CD4-positive, CD25-positive, alpha-beta regulatory T cell (primary cell): Measurements from ENCODE around the gene AKT1. TPM values are rescaled to one million over a fixed set of nuclear protein-coding genes. Genes with fewer than 3 reads are reported as not detected.

Experiments used
- ATAC-seq, 2 donors: fragments of 150-1000 bp; cut with Tn5 transposase; one replicate each; pipeline ENCODE4 v1.10.0; 2021; ENCODE audit warnings: low read depth in 2 of 2, moderate number of reproducible peaks in 2 of 2, moderate library complexity in 1 of 2
- DNase-seq, 3 donors: peaks; one replicate each; pipeline versions ENCODE4 v3.0.0 to v3.0.0-alpha.2; 2012 to 2022; ENCODE audit warnings: mixed read lengths in 1 of 3
- H3K27ac ChIP-seq: one replicate; pipeline ENCODE4 v1.7.0; 2013; ENCODE audit warnings: mild to moderate bottlenecking, low read length; ENCODE audit not compliant: insufficient read depth, poor library complexity, severe bottlenecking
- H3K27me3 ChIP-seq: one replicate; pipeline ENCODE4 v1.7.0; 2013; ENCODE audit warnings: low read length; ENCODE audit not compliant: control insufficient read depth, insufficient read depth
- H3K36me3 ChIP-seq: one replicate; pipeline ENCODE4 v1.7.0; 2013; ENCODE audit warnings: mild to moderate bottlenecking, low read length, moderate library complexity; ENCODE audit not compliant: control insufficient read depth, insufficient read depth
- H3K4me1 ChIP-seq: 2 replicates; pipeline ENCODE4 v1.7.0; 2013; ENCODE audit warnings: mild to moderate bottlenecking, low read length; ENCODE audit not compliant: insufficient read depth, control insufficient read depth, poor library complexity, severe bottlenecking
- H3K4me3 ChIP-seq: one replicate; pipeline ENCODE4 v1.7.0; 2013; ENCODE audit warnings: low read depth, mild to moderate bottlenecking, low read length, moderate library complexity
- H3K9me3 ChIP-seq, 2 experiments: 1 replicate in 1 of 2; 2 replicates in 1 of 2; pipeline ENCODE4 v1.7.0; 2013; ENCODE audit warnings: low read length in 2 of 2, mild to moderate bottlenecking in 1 of 2, moderate library complexity in 1 of 2; ENCODE audit not compliant: control insufficient read depth in 2 of 2
- H3K27ac Mint-ChIP-seq, 3 donors: one replicate each; pipeline ENCODE4 v1.8.0; 2020 to 2022; ENCODE audit warnings: mild to moderate bottlenecking in 3 of 3, mixed read lengths in 3 of 3, moderate library complexity in 2 of 3
- H3K27me3 Mint-ChIP-seq: one replicate; pipeline ENCODE4 v1.8.0; 2022; ENCODE audit warnings: mild to moderate bottlenecking, mixed read lengths
- H3K36me3 Mint-ChIP-seq: one replicate; pipeline ENCODE4 v1.8.0; 2020; ENCODE audit warnings: mixed read lengths
- H3K4me1 Mint-ChIP-seq, 4 donors: one replicate each; pipeline ENCODE4 v1.8.0; 2020 to 2022; ENCODE audit warnings: mixed read lengths in 4 of 4, mild to moderate bottlenecking in 1 of 4
- H3K4me3 Mint-ChIP-seq, 4 donors: one replicate each; pipeline ENCODE4 v1.8.0; 2020 to 2022; ENCODE audit warnings: mild to moderate bottlenecking in 4 of 4, mixed read lengths in 4 of 4, moderate library complexity in 3 of 4
- H3K9me3 Mint-ChIP-seq, 7 donors: one replicate each; pipeline ENCODE4 v1.8.0; 2020 to 2022; ENCODE audit warnings: mixed read lengths in 7 of 7, mild to moderate bottlenecking in 3 of 7, moderate library complexity in 2 of 7
- polyA plus RNA-seq, 4 donors: library from polyadenylated mRNA; unstranded; fragments of 300-500 nt; fragmentation: Illumina TruSeq; gene quantifications; one replicate each; pipeline ENCODE4 v1.2.3, GENCODE V29; 2021
- total RNA-seq: library from RNA; stranded (reverse); gene quantifications from one replicate; pipeline ENCODE4 v1.2.3, GENCODE V29; 2022

The AKT1 gene
- total and polyA plus RNA-seq, 5 donors from 2014 or later, result 6.3 to 86.0 (median 16.5) TPM

DNA sequence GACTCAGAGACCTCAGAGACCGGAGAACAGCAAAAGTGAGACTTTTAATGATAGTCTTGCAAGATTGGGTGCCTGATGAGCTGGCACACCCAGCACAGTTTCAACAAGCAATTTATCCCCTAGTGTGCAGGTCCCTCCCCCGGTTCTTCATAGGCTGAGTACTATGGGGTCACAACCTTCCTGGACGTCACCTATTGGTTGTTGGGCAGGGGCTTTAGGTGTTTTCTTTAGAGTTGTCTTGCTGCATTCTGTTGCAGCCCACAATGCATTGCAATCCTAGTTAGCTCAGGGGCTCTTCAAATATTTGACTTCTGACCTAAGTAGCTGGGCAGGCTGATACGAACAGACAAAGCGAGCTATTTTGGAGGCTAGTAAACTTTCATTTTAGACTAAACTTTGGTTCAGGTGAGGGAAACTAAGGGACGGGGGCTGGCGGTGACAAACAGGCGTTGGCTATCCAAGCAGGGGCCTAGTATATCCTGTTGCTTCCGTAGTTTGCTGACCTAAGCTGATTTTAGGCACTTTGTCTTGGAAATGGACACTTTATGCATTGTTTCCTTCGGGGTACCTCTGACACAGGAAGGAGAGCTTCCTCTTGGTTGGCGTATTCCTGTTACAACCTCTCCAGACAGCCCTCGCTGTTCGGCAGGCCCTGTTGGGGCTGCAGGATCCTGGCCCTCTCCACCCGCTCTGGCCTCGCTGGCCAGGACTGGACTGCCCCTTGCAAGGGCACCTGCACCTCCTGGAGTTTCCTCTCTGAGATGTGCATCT, 28.5 kb downstream of the AKT1 start:
- ATAC-seq, result no peak
- peaks cover 20% of the 10 kb centered on the region for H3K36me3 Mint-ChIP-seq
- no peak for DNase-seq
- H3K36me3 ChIP-seq, result peaks cover 17% of the 10 kb centered on the region
- no peaks in the 10 kb centered on the region for H3K27me3 Mint-ChIP-seq
- peaks cover 4% of the 10 kb centered on the region for H3K4me1 ChIP-seq
- H3K27ac Mint-ChIP-seq, result no peak overlapping the region
- H3K9me3 Mint-ChIP-seq, result no peaks in the 10 kb centered on the region
- no peak overlapping the region for H3K4me3 Mint-ChIP-seq
- H3K4me3 ChIP-seq, result no peak overlapping the region
- peaks cover 0 to 14% (median 2%) of the 10 kb centered on the region in 4 donors for H3K4me1 Mint-ChIP-seq
- no peak overlapping the region for H3K27ac ChIP-seq
- H3K27me3 ChIP-seq, result no peaks in the 10 kb centered on the region
- no peaks in the 10 kb centered on the region for H3K9me3 ChIP-seq

DNA sequence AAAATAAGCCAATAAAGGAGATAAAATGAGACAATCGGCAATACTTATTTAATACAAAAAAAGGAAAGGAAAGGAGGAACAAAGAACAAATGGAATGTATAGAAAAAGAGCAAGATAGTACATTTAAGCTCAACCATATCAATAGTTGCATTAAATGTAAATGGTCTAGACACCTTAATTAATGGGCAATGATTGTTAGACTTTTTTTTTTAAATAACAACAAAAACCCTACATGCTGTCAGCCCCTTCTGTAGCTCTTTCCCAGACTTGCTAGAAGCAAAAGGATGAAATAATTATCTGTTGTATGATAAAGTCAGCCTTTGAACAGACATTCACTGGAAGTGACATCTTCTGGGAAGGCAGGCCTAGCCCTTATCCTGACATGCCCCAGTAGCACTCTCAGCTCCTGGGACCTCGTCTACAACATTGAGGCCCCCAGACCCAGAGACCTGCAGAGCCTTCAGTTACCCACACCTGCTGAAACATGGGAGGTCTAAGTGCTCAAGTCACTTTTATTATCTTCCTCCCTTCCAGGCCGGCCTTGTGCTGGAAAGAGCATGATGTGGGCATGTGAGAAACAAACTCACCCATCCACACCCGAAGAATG, 29.2 kb downstream of the AKT1 start:
- Mint-ChIP-seq H3K36me3 (peaks cover 20% of the 10 kb centered on the region), H3K4me1 (peaks cover 0 to 14% (median 2%) of the 10 kb centered on the region in 4 donors), H3K4me3 (no peak overlapping the region), H3K27ac (no peak overlapping the region), H3K27me3 (no peaks in the 10 kb centered on the region), H3K9me3 (no peaks in the 10 kb centered on the region)
- Histone ChIP-seq H3K4me3 (no peak overlapping the region), H3K9me3 (no peaks in the 10 kb centered on the region), H3K4me1 (peaks cover 4% of the 10 kb centered on the region), H3K27me3 (no peaks in the 10 kb centered on the region), H3K36me3 (peaks cover 12% of the 10 kb centered on the region), H3K27ac (no peak overlapping the region)
- DNase-seq (no peak), ATAC-seq (no peak)

DNA sequence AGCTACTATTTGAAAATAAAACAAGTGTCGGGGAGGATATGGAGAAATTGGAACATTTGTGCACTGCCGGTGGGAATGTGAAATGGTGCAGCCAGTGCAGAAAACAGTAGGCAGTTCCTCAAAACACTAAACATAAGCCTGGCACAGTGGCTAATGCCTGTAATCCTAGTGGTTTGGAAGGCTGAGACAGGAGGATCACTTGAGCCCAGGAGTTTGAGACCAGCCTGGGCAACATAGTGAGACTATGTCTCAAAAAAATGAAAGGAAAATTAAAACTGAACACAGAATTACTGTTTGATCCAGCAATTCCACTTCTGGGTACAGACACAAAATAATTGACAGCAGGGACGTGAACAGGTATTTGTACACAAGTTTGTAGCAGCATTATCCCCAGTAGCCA, 30.0 kb downstream of the AKT1 start:
- Mint-ChIP-seq H3K27ac (peak overlapping the region in 1 of 3 donors; percentile 32), H3K4me1 (peaks cover 0 to 16% (median 4%) of the 10 kb centered on the region in 4 donors), H3K27me3 (no peaks in the 10 kb centered on the region), H3K4me3 (no peak overlapping the region), H3K36me3 (peaks cover 18% of the 10 kb centered on the region), H3K9me3 (no peaks in the 10 kb centered on the region)
- peaks cover 10% of the 10 kb centered on the region for H3K36me3 ChIP-seq
- DNase-seq (no peak), ATAC-seq (no peak)
- H3K9me3 ChIP-seq, result no peaks in the 10 kb centered on the region
- H3K27me3 ChIP-seq, result no peaks in the 10 kb centered on the region
- H3K4me3 ChIP-seq, result no peak overlapping the region
- no peak overlapping the region for H3K27ac ChIP-seq
- H3K4me1 ChIP-seq, result peaks cover 4% of the 10 kb centered on the region

DNA sequence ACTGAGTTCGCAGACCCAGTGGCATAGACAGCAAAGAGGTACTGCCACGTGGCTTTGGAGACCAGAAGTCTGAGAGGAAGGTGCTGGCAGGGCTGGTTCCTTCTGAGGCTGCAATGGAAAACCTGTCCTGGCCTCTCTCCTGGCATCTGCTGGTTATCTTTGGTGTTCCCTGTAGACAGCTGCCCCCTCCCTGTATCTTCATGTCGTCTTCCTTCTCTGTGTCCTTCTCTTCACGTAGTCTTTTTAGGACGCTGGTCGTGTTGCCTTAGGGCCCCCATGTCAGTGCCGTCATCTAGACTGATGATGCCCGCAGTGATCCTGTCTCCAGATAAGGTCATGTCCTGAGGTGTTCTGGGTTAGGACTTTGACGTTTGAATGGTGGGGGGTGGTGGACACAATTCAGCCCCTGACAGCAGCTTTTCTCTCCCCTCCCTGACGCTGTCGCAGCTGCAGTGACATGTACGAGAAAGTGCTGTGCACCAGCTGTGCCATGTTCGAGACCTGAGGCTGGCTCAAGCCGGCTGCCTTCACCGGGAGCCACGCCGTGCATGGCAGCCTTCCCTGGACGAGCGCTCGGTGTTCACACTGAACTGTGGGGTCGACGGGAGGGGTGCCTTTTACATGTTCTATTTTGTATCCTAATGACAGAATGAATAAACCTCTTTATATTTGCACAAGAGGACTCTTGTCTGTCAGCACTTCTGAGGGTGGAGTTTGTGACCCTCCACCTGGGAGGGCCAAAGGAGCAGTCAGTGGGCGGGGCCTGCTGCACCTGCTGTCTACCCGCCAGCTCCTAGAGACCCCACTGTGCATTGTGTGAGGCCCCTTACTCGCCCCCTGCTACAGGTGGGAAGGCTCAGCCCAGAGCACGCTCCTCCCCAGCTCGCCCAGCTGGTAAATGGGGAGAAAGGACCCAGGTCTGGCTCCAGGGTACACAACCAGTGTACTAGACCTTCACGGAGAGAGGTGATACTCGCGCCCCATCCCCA, 36.3 kb downstream of the AKT1 start:
- Histone ChIP-seq H3K4me1 (peaks cover 22% of the 10 kb centered on the region), H3K27ac (no peak overlapping the region), H3K4me3 (no peak overlapping the region), H3K27me3 (no peaks in the 10 kb centered on the region), H3K36me3 (peaks cover 54% of the 10 kb centered on the region), H3K9me3 (no peaks in the 10 kb centered on the region)
- Mint-ChIP-seq H3K27me3 (no peaks in the 10 kb centered on the region), H3K36me3 (peaks cover 23% of the 10 kb centered on the region), H3K4me3 (peak overlapping the region in 1 of 4 donors; percentile 29), H3K27ac (no peak overlapping the region), H3K4me1 (peaks cover 0 to 34% (median 8%) of the 10 kb centered on the region in 4 donors), H3K9me3 (no peaks in the 10 kb centered on the region)
- ATAC-seq, result no peak
- no peak for DNase-seq

DNA sequence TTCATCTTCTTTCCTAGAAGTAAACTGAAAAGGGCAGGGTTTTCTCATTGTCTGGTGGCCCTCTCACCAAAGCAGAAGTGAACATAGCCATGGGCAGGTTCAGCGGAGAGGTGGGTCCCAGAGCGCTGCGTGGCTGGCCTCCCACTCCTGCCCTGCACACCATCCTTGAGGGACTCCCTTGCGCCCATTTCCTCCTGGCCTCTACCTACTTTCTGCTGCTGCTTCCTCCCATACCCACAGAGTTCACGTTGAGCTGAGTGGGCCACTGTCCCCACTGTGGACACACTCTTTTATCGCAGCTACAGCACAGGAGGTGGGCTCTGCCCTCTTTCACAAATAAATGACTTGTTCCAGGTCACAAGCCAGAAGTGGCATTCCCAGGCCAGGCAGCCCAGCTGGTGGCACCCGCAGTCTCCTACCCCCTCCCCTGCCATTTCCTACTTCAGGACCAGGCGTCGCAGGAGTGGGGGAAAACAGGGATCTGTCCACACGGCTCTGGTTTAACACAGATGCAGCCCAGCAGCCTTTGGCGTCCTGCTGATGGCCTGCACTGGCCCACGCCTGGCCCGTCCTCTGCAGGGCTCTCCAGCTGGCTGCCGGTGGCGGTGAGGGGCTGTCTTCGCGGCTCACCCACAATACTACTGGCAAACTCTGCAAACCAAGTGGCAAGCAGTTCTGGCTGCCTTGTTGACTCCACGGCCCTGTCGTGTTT, 37.7 kb downstream of the AKT1 start:
- DNase-seq, result no peak
- Histone ChIP-seq H3K4me1 (peaks cover 31% of the 10 kb centered on the region), H3K27me3 (no peaks in the 10 kb centered on the region), H3K36me3 (peaks cover 54% of the 10 kb centered on the region), H3K27ac (no peak overlapping the region), H3K4me3 (no peak overlapping the region), H3K9me3 (no peaks in the 10 kb centered on the region)
- Mint-ChIP-seq H3K4me1 (peaks cover 0 to 45% (median 17%) of the 10 kb centered on the region in 4 donors), H3K27me3 (no peaks in the 10 kb centered on the region), H3K4me3 (peak overlapping the region in 2 of 4 donors; percentile 29 to 57), H3K9me3 (no peaks in the 10 kb centered on the region), H3K36me3 (peaks cover 23% of the 10 kb centered on the region), H3K27ac (peak overlapping the region in 1 of 3 donors; percentile 35)
- ATAC-seq, result no peak

DNA sequence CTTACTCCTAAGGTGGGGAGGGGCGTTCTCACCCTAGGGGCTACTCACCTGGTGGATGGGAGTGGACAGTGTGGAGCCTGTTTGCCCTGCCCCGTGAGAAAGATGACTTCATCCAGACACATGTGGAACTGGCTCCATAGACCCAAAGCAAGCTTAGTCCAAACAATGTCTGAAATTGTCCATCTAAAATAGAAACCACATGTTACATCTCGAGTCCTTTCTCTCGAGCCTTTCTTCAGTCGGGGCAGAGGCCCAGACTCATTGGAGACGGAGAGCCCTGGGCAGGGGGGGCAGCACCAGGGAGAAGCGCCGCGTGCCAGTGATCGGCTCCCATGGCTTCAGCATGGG, 38.3 kb downstream of the AKT1 start:
- no peak overlapping the region for H3K27ac Mint-ChIP-seq
- peaks cover 53% of the 10 kb centered on the region for H3K36me3 ChIP-seq
- ATAC-seq, result no peak

More for the DNA sequence above, 38.3 kb downstream of the AKT1 start:
- Mint-ChIP-seq H3K4me1 (peaks cover 0 to 52% (median 19%) of the 10 kb centered on the region in 4 donors), H3K4me3 (peak overlapping the region in 3 of 4 donors; percentile 16 to 77 (median 29)), H3K27me3 (no peaks in the 10 kb centered on the region), H3K36me3 (peaks cover 20% of the 10 kb centered on the region), H3K9me3 (no peaks in the 10 kb centered on the region)
- DNase-seq, result no peak
- Histone ChIP-seq H3K4me1 (peaks cover 32% of the 10 kb centered on the region), H3K27ac (no peak overlapping the region), H3K9me3 (no peaks in the 10 kb centered on the region), H3K27me3 (no peaks in the 10 kb centered on the region), H3K4me3 (no peak overlapping the region)
